ENCODE data around the gene EPDR1. TPM values are rescaled to one million over a fixed set of nuclear protein-coding genes. Genes with fewer than 3 reads are reported as not detected.

EPDR1 gene
- total RNA-seq, 1 donor from 2014 or later, result 6.1 TPM

DNA sequence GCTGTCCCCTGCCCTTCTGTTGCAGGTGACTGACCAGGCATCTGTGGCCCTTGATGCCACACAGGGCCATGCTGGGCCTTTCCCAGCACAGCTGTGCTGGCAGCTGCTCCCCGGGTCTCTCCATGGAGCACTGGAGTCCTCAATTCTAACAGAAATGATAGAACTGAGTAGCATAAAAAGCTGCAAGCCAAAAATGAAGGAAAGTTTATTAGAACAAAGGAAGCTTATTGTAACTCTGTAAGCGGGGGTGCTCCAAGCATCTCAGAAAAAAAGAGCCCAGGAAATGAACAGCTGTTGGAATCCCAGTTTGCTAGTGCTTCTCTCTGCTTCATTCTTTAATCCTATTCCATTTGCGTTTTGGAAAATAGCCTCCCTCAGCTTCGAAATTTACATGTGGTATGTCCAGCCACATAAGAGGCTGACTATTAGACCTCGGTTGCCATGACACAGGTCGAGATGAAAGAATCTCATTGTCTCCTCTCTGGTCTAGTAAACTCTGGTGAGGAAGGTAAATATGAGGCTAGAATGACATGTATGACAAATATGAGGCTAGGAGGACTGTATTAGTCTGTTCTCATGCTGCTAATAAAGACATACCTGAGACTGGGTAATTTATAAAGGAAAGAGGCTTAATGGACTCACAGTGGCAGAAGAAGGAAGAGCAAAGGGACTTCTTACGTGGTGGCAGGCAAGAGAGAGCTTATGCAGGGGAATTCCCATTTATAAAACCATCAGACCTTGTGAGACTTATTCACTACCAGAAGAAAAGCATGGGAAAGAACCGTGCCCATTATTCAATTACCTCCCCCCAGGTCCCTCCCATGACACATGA, 23.7 kb downstream of the EPDR1 start:
- no peak overlapping the region for H3K4me3 Mint-ChIP-seq
- peaks cover 21% of the 10 kb centered on the region for H3K4me1 Mint-ChIP-seq (ENCODE audit: unreplicated experiment)
- H3K27ac Mint-ChIP-seq, result no peak overlapping the region
- H3K27me3 Mint-ChIP-seq, result no peaks in the 10 kb centered on the region
- H3K9me3 Mint-ChIP-seq, result no peaks in the 10 kb centered on the region
- DNase-seq (ENCODE audit: extremely low spot score, unreplicated experiment), result no peak
- no peak for TF ChIP-seq CTCF (conservative IDR thresholded peaks at IDR 0.05)
- no peaks in the 10 kb centered on the region for H3K36me3 Mint-ChIP-seq

DNA sequence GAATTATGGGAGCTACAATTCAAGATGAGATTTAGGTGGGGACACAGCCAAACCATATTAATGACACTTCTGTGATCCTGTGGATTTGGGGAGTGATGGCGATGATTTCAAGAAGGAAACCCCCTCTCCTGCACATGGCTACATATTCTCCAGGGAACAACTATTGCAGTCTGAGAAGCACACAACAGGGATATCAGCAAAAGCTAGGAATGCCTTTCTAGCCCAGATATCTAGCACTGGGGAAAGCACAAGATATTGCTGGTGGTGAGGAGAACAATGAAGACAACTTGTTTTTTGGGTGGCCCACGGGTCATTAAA, 24.3 kb downstream of the EPDR1 start:
- H3K27ac Mint-ChIP-seq, result no peak overlapping the region
- H3K4me3 Mint-ChIP-seq, result no peak overlapping the region
- no peaks in the 10 kb centered on the region for H3K27me3 Mint-ChIP-seq
- TF ChIP-seq CTCF (conservative IDR thresholded peaks at IDR 0.05), result no peak
- H3K9me3 Mint-ChIP-seq, result no peaks in the 10 kb centered on the region
- no peaks in the 10 kb centered on the region for H3K36me3 Mint-ChIP-seq
- peaks cover 20% of the 10 kb centered on the region for H3K4me1 Mint-ChIP-seq (ENCODE audit: unreplicated experiment)
- DNase-seq (ENCODE audit: extremely low spot score, unreplicated experiment), result no peak

DNA sequence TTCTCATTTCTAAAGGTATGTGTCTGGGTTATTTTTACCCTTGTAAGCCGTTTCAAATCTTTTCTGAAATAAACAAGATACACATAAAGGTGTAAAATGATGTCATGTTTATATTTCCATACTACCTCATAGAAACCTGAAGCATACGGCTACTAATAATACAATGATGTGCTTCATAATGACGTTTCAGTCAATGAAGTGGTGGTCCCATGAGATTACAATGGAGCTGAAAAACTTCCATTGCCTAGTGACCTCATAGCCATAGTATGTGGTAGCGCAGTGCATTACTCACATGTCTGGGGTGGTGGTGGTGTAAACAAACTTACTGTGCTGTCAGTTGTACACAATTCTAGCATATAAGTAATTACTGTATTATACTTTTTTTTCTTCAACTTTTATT, 24.9 kb downstream of the EPDR1 start:
- Mint-ChIP-seq H3K36me3 (no peaks in the 10 kb centered on the region), H3K27ac (no peak overlapping the region), H3K4me3 (no peak overlapping the region), H3K4me1 (ENCODE audit: unreplicated experiment) (peaks cover 15% of the 10 kb centered on the region), H3K27me3 (no peaks in the 10 kb centered on the region), H3K9me3 (no peaks in the 10 kb centered on the region)
- DNase-seq (ENCODE audit: extremely low spot score, unreplicated experiment), result no peak
- no peak for TF ChIP-seq CTCF (conservative IDR thresholded peaks at IDR 0.05)

GRCh38 chr7:37947138-37947940, 26.9 kb downstream of the EPDR1 start:
- H3K4me3 Mint-ChIP-seq, result no peak overlapping the region
- no peak for DNase-seq (ENCODE audit: extremely low spot score, unreplicated experiment)
- peaks cover 15% of the 10 kb centered on the region for H3K4me1 Mint-ChIP-seq (ENCODE audit: unreplicated experiment)
- TF ChIP-seq CTCF (conservative IDR thresholded peaks at IDR 0.05), result no peak
- H3K27me3 Mint-ChIP-seq, result no peaks in the 10 kb centered on the region
- no peak overlapping the region for H3K27ac Mint-ChIP-seq
- no peaks in the 10 kb centered on the region for H3K36me3 Mint-ChIP-seq
- H3K9me3 Mint-ChIP-seq, result no peaks in the 10 kb centered on the region

DNA sequence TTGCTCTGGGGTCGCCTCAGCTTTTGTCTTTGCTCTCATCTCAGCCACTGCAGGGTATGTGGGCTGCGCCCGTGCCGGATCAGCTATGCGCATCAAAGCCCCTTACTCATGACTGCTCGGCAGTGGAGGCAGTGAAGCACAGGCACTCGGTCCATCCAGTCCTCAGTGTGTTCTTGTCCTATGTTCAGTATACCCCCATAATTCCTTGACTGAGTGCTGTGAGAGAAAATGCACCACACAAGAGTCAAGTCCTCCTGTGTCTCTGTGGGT, 27.4 kb downstream of the EPDR1 start:
- H3K4me1 Mint-ChIP-seq (ENCODE audit: unreplicated experiment), result peaks cover 15% of the 10 kb centered on the region

More for the DNA sequence above, 27.4 kb downstream of the EPDR1 start:
- DNase-seq (ENCODE audit: extremely low spot score, unreplicated experiment), result no peak
- Mint-ChIP-seq H3K27ac (no peak overlapping the region), H3K36me3 (no peaks in the 10 kb centered on the region), H3K27me3 (no peaks in the 10 kb centered on the region), H3K9me3 (no peaks in the 10 kb centered on the region), H3K4me3 (no peak overlapping the region)
- no peak for TF ChIP-seq CTCF (conservative IDR thresholded peaks at IDR 0.05)

Measured in type B pancreatic cell (in vitro differentiated cells).